SK-N-DZ (cell line): ENCODE data around the gene ZNF615.
"Not testable (repeated sequence)": the region's sequence is repeated elsewhere in the genome, so short reads cannot be mapped to it uniquely, and the experiment has no call there.

Experiments used
- DNase-seq: peaks from one replicate; pipeline ENCODE4 v3.0.0-alpha.2; 2015; ENCODE audit warnings: low spot score

The ZNF615 gene

DNA sequence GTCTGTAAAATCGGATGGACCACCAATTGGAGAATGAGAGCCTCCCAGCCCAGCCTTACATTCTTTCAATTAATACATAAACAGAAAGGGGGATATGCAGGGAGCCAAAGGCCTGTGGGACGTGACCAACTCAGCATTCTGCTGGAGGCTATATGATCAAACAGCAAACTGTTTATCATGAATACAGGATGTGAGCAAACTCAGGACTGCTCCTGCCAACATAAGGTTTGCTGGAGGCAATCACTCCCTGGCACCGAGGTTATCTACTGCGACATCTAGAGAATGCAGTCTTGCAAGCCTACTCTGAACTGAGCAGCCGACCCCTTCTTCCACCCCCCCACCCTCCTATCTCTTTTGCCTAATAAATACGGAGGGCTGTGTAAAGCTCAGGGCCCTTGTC lies 27.1 kb downstream of the ZNF615 start:
- DNase-seq = not testable (repeated sequence)

- no peak for DNase-seq
These were observed 27.8 kb downstream of the ZNF615 start for GRCh38 chr19:51980116-51980736.

DNA sequence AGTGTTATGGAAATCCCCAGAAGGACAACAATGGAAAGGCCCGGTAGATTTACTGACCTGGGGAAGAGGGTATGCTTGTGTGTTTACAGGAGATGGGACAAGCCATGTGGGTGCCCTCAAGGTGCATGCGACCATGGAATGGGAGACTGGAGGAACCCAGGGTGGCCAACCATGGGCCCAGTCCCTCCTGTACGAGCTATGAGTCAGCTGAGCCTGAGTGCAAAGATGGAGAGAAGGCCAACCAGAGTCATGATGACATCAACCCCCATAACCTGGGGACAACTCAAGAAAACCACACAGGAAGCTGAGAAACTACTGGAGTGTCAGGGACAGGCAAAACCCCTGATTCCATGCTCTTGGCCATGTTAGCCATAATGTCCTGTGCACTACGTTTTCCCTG lies 29.1 kb downstream of the ZNF615 start:
- no peak for DNase-seq

DNA sequence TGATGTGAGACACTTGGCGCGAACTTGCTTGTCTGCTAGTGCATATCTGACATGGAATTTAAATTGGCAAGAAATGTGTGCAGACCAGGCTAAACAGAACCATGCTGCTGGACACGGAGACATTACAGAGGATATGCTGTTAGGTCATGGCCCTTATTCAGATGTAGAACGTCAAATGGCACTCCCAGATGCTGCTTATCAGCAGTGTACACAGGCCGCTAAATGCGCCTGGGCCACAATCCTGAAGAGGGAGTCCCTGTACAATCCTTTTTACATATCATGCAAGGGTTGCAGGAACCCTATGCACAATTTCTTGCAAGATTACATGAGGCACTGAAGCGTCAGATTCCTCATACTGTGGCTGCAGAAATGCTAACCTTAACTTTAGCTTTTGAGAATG lies 30.7 kb downstream of the ZNF615 start:
- no peak for DNase-seq

DNA sequence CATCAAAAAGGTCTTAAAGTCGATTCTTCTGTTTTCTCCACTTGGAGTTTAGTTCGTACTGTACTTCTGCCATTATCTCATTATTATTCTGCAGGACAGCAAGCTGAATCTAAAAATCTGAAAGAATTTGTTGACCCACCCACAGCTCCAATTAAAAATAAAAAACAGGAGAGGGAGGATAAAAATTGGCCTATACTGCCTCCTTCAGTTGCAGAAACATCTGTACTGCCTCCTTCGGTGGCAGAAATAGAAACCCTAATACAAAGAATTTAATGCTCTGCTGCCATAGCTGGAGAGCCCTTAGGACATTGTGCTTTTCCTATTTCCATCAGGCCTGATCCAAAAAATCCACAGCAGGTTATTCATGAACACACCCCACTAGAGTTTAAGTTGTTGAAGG lies 31.2 kb downstream of the ZNF615 start:
- DNase-seq = no peak

DNA sequence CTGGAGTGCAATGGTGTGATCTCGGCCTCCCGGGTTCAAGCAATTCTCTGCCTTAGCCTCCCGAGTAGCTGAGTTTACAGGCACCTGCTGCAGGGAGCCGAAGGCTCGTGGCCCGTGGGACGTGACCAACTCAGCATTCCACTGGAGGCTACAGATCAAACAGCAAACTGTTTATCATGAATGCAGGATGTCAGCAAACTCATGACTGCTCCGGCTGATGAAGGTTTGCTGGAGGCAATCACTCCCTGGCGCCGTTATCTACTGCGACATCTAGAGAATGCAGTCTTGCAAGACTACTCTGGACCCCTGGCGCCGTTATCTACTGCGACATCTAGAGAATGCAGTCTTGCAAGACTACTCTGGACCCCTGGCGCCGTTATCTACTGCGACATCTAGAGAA lies 32.2 kb downstream of the ZNF615 start:
- peak; percentile 25 for DNase-seq

DNA sequence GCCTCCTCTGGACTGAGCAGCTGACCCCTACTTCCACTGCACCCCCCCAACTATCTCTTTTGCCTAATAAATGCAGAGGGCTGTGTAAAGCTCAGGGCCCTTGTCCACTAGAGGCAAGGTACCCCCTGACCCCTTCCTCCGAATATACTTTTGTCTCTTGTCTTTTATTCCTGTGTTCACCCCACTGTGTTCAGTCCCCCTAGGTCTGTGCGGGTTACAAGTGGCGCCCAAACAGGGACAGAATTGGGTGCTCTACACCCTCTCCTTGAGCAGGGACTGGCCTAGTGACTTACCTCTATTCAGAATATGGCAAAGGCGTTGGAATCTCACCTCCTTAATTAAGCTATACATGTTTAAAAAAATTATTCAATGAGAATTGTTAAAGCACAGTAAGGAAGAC lies 36.4 kb downstream of the ZNF615 start:
- DNase-seq = no peak

DNA sequence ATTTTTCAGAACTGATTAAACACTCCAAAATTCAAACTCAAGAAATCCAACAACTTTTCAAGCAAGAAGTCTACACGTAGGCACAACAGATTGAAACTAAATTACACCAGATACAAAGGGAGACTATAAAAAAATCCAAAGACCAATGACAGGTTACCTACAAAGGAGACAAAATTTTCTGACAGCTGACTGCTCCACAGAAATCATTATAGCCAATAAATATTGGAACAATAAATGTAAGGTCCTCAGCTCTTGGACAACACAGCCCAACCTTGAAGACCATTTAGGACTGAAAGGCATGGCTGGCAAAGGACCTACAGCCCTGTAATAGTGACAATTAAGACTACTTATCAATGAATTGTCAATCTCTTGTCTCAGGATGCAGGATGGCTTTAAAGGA lies 37.3 kb downstream of the ZNF615 start:
- no peak for DNase-seq

DNA sequence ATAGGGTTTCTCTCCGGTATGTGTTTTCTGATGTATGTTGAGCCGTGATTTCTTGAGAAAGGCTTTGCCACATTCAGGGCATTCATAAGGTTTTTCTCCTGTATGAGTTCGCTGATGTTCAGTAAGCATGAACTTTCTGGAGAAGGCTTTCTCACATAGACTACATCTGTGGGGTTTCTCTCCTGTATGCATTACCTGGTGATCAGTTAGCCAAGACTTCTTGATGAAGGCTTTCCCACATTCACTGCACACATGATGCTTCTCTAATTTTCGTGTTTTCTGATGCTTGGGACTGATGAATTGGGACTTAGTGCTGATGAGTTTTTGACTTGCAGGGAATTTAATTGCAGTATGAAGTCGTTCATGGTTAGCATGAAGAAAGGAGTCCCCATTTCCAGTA lies 42.4 kb downstream of the ZNF615 start:
- no peak for DNase-seq

GRCh38 chr19:51960621-51961233 lies 47.3 kb downstream of the ZNF615 start:
- peak; percentile 43 for DNase-seq

GRCh38 chr19:51959791-51960190 lies 48.2 kb downstream of the ZNF615 start:
- DNase-seq = no peak

DNA sequence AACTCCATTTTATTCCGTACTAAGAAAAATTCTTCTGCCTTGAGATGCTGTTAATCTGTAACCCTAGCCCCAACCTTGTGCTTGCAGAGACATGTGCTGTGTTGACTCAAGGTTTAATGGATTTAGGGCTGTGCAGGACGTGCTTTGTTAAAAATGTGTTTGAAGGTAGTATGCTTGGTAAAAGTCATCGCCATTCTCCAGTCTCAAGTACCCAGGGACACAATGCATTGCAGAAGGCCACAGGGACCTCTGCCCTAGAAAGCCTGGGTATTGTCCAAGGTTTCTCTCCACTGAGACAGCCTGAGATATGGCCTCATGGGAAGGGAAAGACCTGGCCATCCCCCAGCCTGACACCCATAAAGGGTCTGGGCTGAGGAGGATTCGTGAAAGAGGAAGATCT lies 50.2 kb downstream of the ZNF615 start:
- DNase-seq = not testable (repeated sequence)

- peak; percentile 1 for DNase-seq
These were observed 59.0 kb downstream of the ZNF615 start for GRCh38 chr19:51948975-51949374.

GRCh38 chr19:51946602-51947001 lies 61.4 kb downstream of the ZNF615 start:
- DNase-seq = no peak

DNA sequence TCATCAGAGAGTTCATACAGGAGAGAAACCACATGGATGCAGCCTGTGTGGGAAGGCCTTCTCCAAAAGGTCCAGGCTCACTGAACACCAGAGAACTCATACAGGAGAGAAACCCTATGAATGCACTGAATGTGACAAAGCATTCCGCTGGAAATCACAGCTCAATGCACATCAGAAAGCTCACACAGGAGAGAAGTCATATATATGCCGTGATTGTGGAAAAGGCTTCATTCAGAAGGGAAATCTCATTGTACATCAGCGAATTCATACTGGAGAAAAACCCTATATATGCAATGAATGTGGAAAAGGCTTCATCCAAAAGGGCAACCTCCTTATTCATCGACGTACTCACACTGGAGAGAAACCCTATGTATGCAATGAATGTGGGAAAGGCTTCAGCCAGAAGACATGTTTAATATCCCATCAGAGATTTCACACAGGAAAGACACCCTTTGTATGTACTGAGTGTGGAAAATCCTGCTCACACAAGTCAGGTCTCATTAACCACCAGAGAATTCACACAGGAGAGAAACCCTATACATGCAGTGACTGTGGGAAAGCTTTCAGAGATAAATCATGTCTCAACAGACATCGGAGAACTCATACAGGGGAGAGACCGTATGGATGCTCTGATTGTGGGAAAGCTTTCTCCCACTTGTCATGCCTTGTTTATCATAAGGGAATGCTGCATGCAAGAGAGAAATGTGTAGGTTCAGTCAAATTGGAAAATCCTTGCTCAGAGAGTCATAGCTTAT lies 63.0 kb downstream of the ZNF615 start:
- no peak for DNase-seq
